CD4-positive, alpha-beta memory T cell (primary cell): Measurements from ENCODE around the gene C1orf159. TPM values are rescaled to one million over a fixed set of nuclear protein-coding genes. Genes with fewer than 3 reads are reported as not detected.

Experiments
- CTCF ChIA-PET: fragments of 350-600 bp; sonication (Branson Sonifier 250); formaldehyde crosslinking; loops from one replicate; lab custom pipeline; 2021; ENCODE audit warnings: inconsistent platforms; ENCODE audit not compliant: partially characterized antibody; lab: Charles Lee
- POLR2A ChIA-PET: fragments of 350-600 bp; sonication (Branson Sonifier 250); formaldehyde crosslinking; loops from one replicate; lab custom pipeline; 2021; ENCODE audit not compliant: partially characterized antibody; lab: Charles Lee
- DNase-seq, 5 donors: peaks; one replicate each; pipeline versions ENCODE4 v3.0.0 to v3.0.0-alpha.2; 2020 to 2022; ENCODE audit warnings: mixed read lengths in 1 of 5
- H3K27ac ChIP-seq: one replicate; pipeline ENCODE4 v1.7.0; 2013; ENCODE audit warnings: low read depth, low read length
- H3K27me3 ChIP-seq: 2 replicates; pipeline ENCODE4 v1.7.0; 2013; ENCODE audit warnings: mild to moderate bottlenecking, low read length, moderate library complexity; ENCODE audit not compliant: insufficient read depth
- H3K36me3 ChIP-seq: 2 replicates; pipeline ENCODE4 v1.7.0; 2013; ENCODE audit warnings: mild to moderate bottlenecking, low read length, moderate library complexity; ENCODE audit not compliant: insufficient read depth
- H3K4me1 ChIP-seq: 2 replicates; pipeline ENCODE4 v1.7.0; 2013; ENCODE audit warnings: mild to moderate bottlenecking, low read length, moderate library complexity; ENCODE audit not compliant: insufficient read depth
- H3K4me3 ChIP-seq, 2 donors: one replicate each; pipeline ENCODE4 v1.7.0; 2013; ENCODE audit warnings: low read length in 2 of 2, mild to moderate bottlenecking in 1 of 2
- H3K9me3 ChIP-seq, 2 donors: one replicate each; pipeline ENCODE4 v1.7.0; 2013; ENCODE audit warnings: low read length in 2 of 2, control low read depth in 1 of 2; ENCODE audit not compliant: control insufficient read depth in 1 of 2
- H3K27ac Mint-ChIP-seq, 7 donors: one replicate each; pipeline ENCODE4 v1.8.0; 2020 to 2021; ENCODE audit warnings: mixed read lengths in 7 of 7, mild to moderate bottlenecking in 6 of 7, inconsistent platforms in 3 of 7, moderate library complexity in 3 of 7
- H3K27me3 Mint-ChIP-seq, 2 donors: one replicate each; pipeline ENCODE4 v1.8.0; 2020 to 2021; ENCODE audit warnings: mixed read lengths in 2 of 2
- H3K36me3 Mint-ChIP-seq, 2 donors: one replicate each; pipeline ENCODE4 v1.8.0; 2020 to 2021; ENCODE audit warnings: mixed read lengths in 2 of 2, inconsistent platforms in 1 of 2, mild to moderate bottlenecking in 1 of 2
- H3K4me1 Mint-ChIP-seq, 4 donors: one replicate each; pipeline ENCODE4 v1.8.0; 2020 to 2021; ENCODE audit warnings: mixed read lengths in 4 of 4, mild to moderate bottlenecking in 1 of 4
- H3K4me3 Mint-ChIP-seq, 8 donors: one replicate each; pipeline ENCODE4 v1.8.0; 2020 to 2021; ENCODE audit warnings: mixed read lengths in 8 of 8, mild to moderate bottlenecking in 7 of 8, moderate library complexity in 6 of 8, inconsistent platforms in 3 of 8
- H3K9me3 Mint-ChIP-seq, 8 donors: one replicate each; pipeline ENCODE4 v1.8.0; 2020 to 2021; ENCODE audit warnings: mixed read lengths in 8 of 8, mild to moderate bottlenecking in 5 of 8, inconsistent platforms in 3 of 8, moderate library complexity in 1 of 8
- intact Hi-C: fragments of 100-400 bp; cut with micrococcal nuclease; formaldehyde crosslinking; loops from one replicate; pipeline ENCODE4 v1.15.1; 2023
- polyA plus RNA-seq, 2 donors: library from polyadenylated mRNA; unstranded; fragments of 300-500 nt; fragmentation: Illumina TruSeq; gene quantifications; one replicate each; pipeline ENCODE4 v1.2.3, GENCODE V29; 2021
- total RNA-seq, 2 experiments: library from RNA; stranded (reverse); gene quantifications; one replicate each; pipeline ENCODE4 v1.2.3, GENCODE V29; 2021

Gene C1orf159
- total and polyA plus RNA-seq, 4 experiments from 2014 or later: 3.8 to 15.1 (median 11.5) TPM

- Histone ChIP-seq H3K27ac (no peak overlapping the region), H3K36me3 (no peaks in the 10 kb centered on the region), H3K9me3 (no peaks in the 10 kb centered on the region), H3K27me3 (no peaks in the 10 kb centered on the region), H3K4me1 (no peaks in the 10 kb centered on the region), H3K4me3 (no peak overlapping the region)
- ChIA-PET CTCF (no interaction called here), POLR2A (no interaction called here)
- no peaks in the 10 kb centered on the region for H3K4me1 Mint-ChIP-seq
- DNase-seq: no peak
- no peak overlapping the region for H3K27ac Mint-ChIP-seq
- H3K27me3 Mint-ChIP-seq: no peaks in the 10 kb centered on the region
- intact Hi-C loops: no loop called here
- H3K9me3 Mint-ChIP-seq: no peaks in the 10 kb centered on the region
- no peaks in the 10 kb centered on the region for H3K36me3 Mint-ChIP-seq
- H3K4me3 Mint-ChIP-seq: no peak overlapping the region
Observed at GRCh38 chr1:1091344-1092148, 24.3 kb downstream of the C1orf159 start.

- POLR2A ChIA-PET: no interaction called here
- CTCF ChIA-PET: no interaction called here
- Histone ChIP-seq H3K36me3 (no peaks in the 10 kb centered on the region), H3K27me3 (no peaks in the 10 kb centered on the region), H3K4me3 (no peak overlapping the region), H3K4me1 (no peaks in the 10 kb centered on the region), H3K27ac (no peak overlapping the region), H3K9me3 (no peaks in the 10 kb centered on the region)
- H3K27ac Mint-ChIP-seq: no peak overlapping the region
- intact Hi-C loops: no loop called here
- no peaks in the 10 kb centered on the region for H3K9me3 Mint-ChIP-seq
- H3K27me3 Mint-ChIP-seq: no peaks in the 10 kb centered on the region
- no peaks in the 10 kb centered on the region for H3K4me1 Mint-ChIP-seq
- no peak overlapping the region for H3K4me3 Mint-ChIP-seq
- H3K36me3 Mint-ChIP-seq: no peaks in the 10 kb centered on the region
- DNase-seq: no peak
Observed at GRCh38 chr1:1090424-1091343, 25.2 kb downstream of the C1orf159 start.

GRCh38 chr1:1089731-1090423 lies 26.0 kb downstream of the C1orf159 start:
- intact Hi-C loops: no loop called here
- Mint-ChIP-seq H3K4me1 (no peaks in the 10 kb centered on the region), H3K36me3 (no peaks in the 10 kb centered on the region), H3K9me3 (no peaks in the 10 kb centered on the region), H3K27ac (no peak overlapping the region), H3K27me3 (no peaks in the 10 kb centered on the region), H3K4me3 (no peak overlapping the region)
- H3K27me3 ChIP-seq: no peaks in the 10 kb centered on the region
- no peaks in the 10 kb centered on the region for H3K36me3 ChIP-seq
- H3K4me1 ChIP-seq: no peaks in the 10 kb centered on the region
- H3K4me3 ChIP-seq: no peak overlapping the region
- H3K9me3 ChIP-seq: no peaks in the 10 kb centered on the region
- no peak for DNase-seq
- no peak overlapping the region for H3K27ac ChIP-seq
- ChIA-PET CTCF (no interaction called here), POLR2A (no interaction called here)

GRCh38 chr1:1088801-1089680 lies 26.8 kb downstream of the C1orf159 start:
- Mint-ChIP-seq H3K27me3 (no peaks in the 10 kb centered on the region), H3K4me3 (no peak overlapping the region), H3K27ac (no peak overlapping the region), H3K4me1 (no peaks in the 10 kb centered on the region), H3K36me3 (no peaks in the 10 kb centered on the region), H3K9me3 (no peaks in the 10 kb centered on the region)
- Histone ChIP-seq H3K27ac (no peak overlapping the region), H3K27me3 (no peaks in the 10 kb centered on the region), H3K36me3 (no peaks in the 10 kb centered on the region), H3K4me3 (no peak overlapping the region), H3K9me3 (no peaks in the 10 kb centered on the region), H3K4me1 (no peaks in the 10 kb centered on the region)
- intact Hi-C loops: no loop called here
- CTCF ChIA-PET: no interaction called here
- DNase-seq: no peak
- POLR2A ChIA-PET: no interaction called here

DNA sequence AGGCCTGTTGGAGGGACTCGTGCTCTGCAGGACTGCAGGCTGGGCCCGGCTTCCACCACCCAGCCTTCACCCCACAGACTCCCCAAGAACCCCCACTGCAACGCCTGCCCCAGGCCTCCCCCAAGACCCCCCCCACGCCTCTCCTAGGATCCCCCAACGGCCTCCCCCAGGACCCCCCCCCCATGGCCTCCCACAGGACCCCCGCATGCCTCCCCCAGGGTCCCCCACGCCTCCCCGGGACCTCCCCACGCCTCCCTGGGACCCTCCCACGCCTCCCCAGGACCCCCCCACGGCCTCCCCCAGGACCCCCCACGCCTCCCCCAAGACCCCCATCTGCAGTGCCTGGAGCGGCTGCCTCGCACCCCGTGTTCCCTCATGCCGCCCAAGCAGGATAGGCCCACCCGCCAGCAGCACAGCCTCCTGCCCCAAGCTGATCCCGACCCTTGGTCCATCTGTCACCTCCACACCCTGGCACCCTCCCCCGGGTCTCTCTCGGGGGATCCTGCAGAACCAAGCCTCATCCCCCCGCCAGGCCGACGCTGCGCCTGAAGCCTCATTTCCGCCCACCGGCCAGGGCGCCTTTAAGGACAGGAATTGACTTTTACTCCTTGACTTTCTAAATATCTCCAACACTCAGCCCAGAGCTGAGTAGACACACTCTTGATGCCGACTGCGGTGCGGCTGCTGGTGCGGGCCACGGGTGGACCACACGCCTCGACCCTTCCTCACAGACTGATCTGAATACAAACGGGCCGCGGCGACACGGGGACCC lies 27.7 kb downstream of the C1orf159 start:
- Histone ChIP-seq H3K4me3 (no peak overlapping the region), H3K27ac (no peak overlapping the region), H3K36me3 (no peaks in the 10 kb centered on the region), H3K9me3 (no peaks in the 10 kb centered on the region), H3K27me3 (no peaks in the 10 kb centered on the region), H3K4me1 (no peaks in the 10 kb centered on the region)
- no peak overlapping the region for H3K27ac Mint-ChIP-seq
- ChIA-PET CTCF (no interaction called here), POLR2A (no interaction called here)
- no peaks in the 10 kb centered on the region for H3K4me1 Mint-ChIP-seq
- no peaks in the 10 kb centered on the region for H3K27me3 Mint-ChIP-seq
- no peak overlapping the region for H3K4me3 Mint-ChIP-seq
- intact Hi-C loops: no loop called here
- H3K9me3 Mint-ChIP-seq: no peaks in the 10 kb centered on the region
- no peak for DNase-seq
- peaks cover 0 to under 1% of the 10 kb centered on the region in 2 donors for H3K36me3 Mint-ChIP-seq

- Mint-ChIP-seq H3K27ac (no peak overlapping the region), H3K4me3 (no peak overlapping the region), H3K36me3 (peaks cover 0 to 3% of the 10 kb centered on the region in 2 donors), H3K9me3 (no peaks in the 10 kb centered on the region), H3K4me1 (no peaks in the 10 kb centered on the region), H3K27me3 (no peaks in the 10 kb centered on the region)
- Histone ChIP-seq H3K27ac (no peak overlapping the region), H3K36me3 (no peaks in the 10 kb centered on the region), H3K9me3 (no peaks in the 10 kb centered on the region), H3K27me3 (no peaks in the 10 kb centered on the region), H3K4me3 (no peak overlapping the region), H3K4me1 (no peaks in the 10 kb centered on the region)
- POLR2A ChIA-PET: no interaction called here
- CTCF ChIA-PET: no interaction called here
- DNase-seq: no peak
- intact Hi-C loops: no loop called here
Observed at GRCh38 chr1:1087351-1088028, 28.4 kb downstream of the C1orf159 start.
